Lower leg skin (tissue), 3 donors: ENCODE data around the gene GNG11.

ENCODE experiments used
- CTCF ChIP-seq, 3 donors: fragments of 450-650 bp; IDR thresholded peaks; one replicate each; pipeline ENCODE4 v1.5.1; 2016; ENCODE audit warnings: antibody characterized with exemption in 3 of 3, mild to moderate bottlenecking in 3 of 3, moderate library complexity in 2 of 3
- POLR2A ChIP-seq, 2 donors: fragments of 450-650 bp; IDR thresholded peaks; one replicate each; pipeline ENCODE4 v1.6.1; 2016 to 2017; ENCODE audit warnings: antibody characterized with exemption in 2 of 2, mild to moderate bottlenecking in 1 of 2, moderate library complexity in 1 of 2

GRCh38 chr7:93921186-93921585 is 349 bp upstream of the GNG11 start:
- TF ChIP-seq CTCF (IDR thresholded peaks at IDR 0.05) = no peak
- no peak for TF ChIP-seq POLR2A (IDR thresholded peaks at IDR 0.05)
